GM19467 (cell line): ENCODE measurements around the gene RELCH.

Experiments used
- ATAC-seq: cut with Tn5 transposase; IDR thresholded peaks from one replicate; pipeline ENCODE4 v1.9.1; 2021; ENCODE audit warnings: mild to moderate bottlenecking, moderate library complexity; ENCODE audit not compliant: unreplicated experiment

Gene RELCH

DNA sequence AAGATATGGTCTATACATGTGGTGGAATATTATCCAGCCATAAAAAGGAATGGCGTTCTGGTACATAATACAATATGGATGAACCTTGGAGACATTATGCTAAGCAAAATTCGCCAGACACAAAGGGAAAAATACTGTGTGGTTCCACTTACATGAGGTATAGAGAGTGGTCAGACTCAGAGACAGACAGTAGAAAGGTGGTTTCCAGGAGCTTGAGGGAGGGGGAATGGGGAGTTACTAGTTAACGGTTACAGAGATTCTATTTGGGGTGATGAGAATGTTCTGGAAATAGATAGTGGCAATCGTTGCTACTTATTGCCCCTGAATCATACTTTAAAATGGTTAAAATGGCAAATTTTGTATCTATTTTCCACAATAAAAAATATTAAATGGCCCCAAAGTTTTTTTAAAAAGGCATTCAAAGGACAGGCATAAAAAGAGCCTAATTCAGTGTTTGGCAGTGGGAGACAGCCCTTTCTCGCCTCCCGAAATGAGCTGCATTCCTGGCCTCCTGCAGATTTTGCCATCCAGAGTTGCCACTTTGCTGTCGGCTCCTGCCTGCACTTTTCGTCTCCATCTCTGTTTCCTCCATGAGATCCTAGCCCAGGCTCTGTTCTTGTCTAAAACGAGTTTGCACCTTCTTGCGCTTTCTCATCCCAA, 151.5 kb downstream of the RELCH start:
- no peak for ATAC-seq

GRCh38 chr18:62339106-62339988, 152.3 kb downstream of the RELCH start:
- no peak for ATAC-seq

- no peak for ATAC-seq
These were observed 153.9 kb downstream of the RELCH start for GRCh38 chr18:62340996-62341395.

DNA sequence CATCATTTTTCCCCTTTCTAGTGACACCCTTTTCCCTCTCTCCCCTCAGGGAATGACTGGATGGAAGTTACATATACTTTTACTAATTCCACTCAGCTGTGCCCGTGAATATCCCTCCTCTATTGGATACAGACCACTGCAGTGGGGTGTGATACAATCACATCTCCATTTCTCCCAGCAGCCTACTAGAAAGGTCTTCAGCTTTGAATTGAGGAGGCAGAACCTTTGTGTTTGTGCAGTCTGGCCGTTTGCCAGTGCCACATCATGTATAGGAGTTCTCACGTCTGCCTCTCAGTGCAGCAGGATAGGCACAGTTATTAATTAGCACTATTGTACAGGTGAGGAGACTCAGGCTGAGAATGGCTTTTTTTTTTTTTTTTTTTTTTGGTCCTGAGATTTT, 154.4 kb downstream of the RELCH start:
- no peak for ATAC-seq

DNA sequence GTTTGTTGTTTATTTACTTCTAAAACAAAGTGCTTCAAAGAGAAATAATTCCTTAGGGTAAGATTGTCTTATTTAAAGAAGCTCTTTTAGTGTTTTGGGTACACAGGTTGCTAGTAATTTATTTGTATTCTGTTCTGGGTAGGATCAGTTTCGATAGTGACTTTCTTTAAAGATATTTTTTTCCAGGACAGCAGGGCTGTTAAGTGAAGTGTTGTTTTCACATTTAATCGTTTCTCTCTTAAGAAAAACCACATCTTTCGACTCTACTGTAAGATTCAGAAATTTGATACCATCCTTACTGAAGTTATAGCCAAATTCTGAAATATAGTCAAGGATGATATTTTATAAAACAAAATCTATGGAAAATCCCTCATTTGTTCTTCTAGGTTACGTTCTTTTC, 155.8 kb downstream of the RELCH start:
- no peak for ATAC-seq

DNA sequence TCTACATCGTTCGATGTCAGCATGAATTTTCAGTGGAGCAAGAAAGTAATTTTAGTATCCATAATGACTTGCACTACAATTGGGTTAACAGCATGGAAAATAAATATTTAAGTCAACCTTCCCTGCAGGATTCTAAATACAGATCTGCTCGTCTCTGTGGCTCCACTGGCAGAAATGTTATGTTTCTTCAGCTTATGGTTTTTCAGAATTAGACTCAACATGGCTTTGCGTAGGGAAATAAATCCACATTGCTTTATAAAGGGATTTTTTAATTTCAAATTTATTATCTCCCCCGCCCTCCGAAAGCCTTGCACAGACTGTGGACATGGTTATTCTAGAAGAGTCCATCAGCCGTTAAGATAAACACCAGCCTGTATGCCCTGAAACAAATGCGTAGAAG, 156.3 kb downstream of the RELCH start:
- ATAC-seq = no peak

DNA sequence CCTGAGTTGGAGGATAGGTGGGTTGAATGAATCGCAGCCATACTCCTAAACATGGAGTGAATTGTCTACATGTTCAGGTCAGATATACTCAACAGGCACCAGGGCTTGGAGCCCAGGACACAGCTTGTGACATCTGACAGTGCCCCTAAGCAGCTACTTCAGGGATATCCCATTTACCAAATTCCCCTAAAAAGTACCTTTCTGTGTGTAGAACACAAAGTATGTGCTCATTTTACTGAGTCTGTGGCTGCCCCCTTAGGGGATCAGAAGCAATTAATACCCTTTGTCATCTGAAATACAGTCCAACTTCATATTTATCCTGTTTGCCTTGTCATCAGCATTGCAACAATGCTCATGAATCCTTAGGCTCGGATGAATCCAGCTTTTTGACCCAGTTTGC, 158.9 kb downstream of the RELCH start:
- no peak for ATAC-seq

DNA sequence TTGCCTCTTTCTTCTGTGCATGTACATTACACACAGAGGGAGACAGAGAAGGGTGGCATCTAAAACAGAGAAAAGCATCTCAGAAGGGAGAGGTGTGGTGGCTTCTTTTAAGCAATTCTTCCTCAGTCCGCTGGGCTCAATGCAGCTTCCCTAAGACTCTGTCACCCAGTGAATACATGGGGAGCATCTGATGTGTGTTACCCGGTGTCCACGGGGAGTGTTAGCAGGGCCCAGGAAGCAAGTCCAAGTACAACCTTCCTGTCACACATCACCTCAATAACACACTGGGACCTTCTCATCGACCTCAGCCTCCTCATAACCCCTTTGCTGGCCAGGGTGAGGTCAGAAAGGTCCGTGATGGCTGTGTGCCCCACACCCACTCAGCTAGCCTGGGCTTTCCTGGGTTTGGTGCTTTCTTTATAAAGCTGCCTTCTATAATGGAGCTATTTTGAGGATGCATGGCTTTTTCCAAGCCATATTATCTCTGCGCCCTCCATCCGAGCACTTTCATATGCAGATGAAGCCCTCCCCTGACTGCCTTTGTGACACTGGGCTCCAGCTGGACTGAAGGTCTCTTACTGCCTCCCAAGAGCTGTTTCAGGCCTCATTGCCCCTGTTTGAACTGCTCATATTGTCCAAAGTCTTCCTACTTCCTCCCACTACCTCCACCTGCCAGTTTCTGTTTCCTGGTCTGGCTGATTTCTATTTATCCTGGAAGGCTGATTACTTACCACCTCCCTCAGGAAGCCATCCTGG, 159.5 kb downstream of the RELCH start:
- no peak for ATAC-seq

DNA sequence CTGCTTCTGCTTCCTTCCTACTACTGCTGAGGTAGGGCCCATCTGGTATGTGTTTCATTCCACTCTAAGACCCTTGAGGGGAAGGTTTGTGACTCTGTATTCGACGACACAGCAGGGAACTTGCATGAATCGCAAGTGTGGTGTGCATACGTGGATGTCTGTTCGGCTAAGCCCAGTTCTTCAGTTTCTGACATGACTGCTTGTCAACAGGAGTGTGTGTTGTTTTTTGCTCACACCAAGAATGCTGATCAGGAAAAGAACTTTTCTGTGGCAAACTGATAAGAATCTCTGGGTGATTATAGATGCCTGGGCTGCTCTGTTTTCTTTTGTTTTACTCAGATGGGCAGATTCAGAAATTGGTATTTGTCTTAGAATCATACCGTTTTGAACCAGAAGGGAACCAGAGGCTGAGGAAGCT, 160.0 kb downstream of the RELCH start:
- ATAC-seq = no peak

- ATAC-seq = no peak
These were observed 161.4 kb downstream of the RELCH start for GRCh38 chr18:62348474-62348873.

DNA sequence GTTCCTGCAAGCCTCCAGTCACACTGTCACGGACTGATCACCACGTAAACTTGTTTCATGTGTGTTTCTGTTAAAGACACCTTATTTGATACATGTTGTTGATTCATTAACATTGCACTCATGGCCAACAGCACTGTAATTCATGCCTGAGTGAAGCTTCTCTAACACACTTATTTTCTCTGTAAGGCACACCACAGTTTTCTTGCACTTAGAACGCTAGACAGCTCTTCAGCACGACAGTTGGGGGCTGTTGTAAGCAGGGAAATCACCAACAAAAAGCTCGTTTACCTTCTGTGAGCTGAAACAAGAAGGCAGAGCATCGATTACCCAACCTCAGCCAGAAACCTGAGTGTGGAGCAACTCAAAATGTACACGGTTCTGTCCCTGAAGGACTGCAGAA, 166.1 kb downstream of the RELCH start:
- ATAC-seq = no peak

GRCh38 chr18:62354151-62354550, 167.1 kb downstream of the RELCH start:
- no peak for ATAC-seq

DNA sequence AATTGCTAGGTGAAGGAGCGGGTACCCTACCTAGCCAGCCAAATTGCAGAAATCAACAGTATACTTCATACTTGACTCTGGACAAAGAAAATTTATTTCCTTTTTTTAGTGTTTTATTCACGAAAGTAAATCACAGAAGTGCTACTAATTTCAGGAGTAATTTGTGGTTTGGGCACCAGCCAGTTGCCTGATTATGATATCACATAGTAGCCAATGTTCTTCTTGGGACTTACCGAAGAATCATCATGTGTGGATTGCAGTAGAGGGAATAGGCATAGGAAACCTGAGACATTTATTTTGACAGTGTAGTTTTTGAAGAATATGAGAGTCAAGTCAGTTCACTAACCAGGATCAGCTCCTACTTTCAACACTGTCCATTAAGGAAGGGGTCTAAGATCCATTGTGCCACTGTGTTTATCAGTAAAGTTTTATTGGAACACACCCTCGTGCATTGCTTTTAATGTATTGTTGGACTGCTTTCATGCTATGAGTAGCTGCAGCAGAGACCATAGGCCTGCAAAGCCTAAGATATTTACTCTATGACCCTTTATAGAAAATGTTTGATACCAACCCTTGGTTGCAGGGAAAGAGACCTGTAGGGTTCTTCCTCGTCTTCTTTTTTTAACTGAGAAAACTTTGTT, 170.1 kb downstream of the RELCH start:
- ATAC-seq = no peak
